ENCODE results near the gene TXNRD2.

GRCh38 chr22:19967850-19968449 is 26.3 kb upstream of the TXNRD2 start:
- no peak for TF ChIP-seq POLR2AphosphoS5 (IDR thresholded peaks at IDR 0.05; ENCODE audit: low read depth, low read length)
- TF ChIP-seq TAF1 (IDR thresholded peaks at IDR 0.05; ENCODE audit: borderline replicate concordance, low read depth, low read length) = no peak
